Kidney (tissue), 14 donors: Measurements from ENCODE around the gene C9orf153. TPM values are rescaled to one million over a fixed set of nuclear protein-coding genes. Genes with fewer than 3 reads are reported as not detected.

Source experiments
- DNase-seq, 5 donors: peaks; one replicate each; pipeline ENCODE4 v3.0.0-alpha.2; 2013 to 2020
- FAIRE-seq: peaks from 2 replicates; lab custom pipeline; 2012; peaks lifted over from hg19 to GRCh38; lab: Jason Lieb, UNC
- H3K27ac ChIP-seq, 2 donors: one replicate each; pipeline ENCODE4 v1.7.0; 2013; ENCODE audit warnings: low read depth in 2 of 2, low read length in 2 of 2, inconsistent platforms in 1 of 2
- H3K27me3 ChIP-seq: one replicate; pipeline ENCODE4 v1.7.1; 2013; ENCODE audit warnings: low read length, inconsistent platforms; ENCODE audit not compliant: control insufficient read depth, insufficient read depth
- H3K36me3 ChIP-seq, 3 donors: one replicate each; pipeline versions ENCODE4 v1.7.0 to v1.7.1; 2013; ENCODE audit warnings: low read length in 3 of 3, control low read depth in 1 of 3, inconsistent platforms in 1 of 3; ENCODE audit not compliant: insufficient read depth in 3 of 3, control insufficient read depth in 2 of 3
- H3K4me1 ChIP-seq, 3 donors: one replicate each; pipeline versions ENCODE4 v1.7.0 to v1.7.1; 2013; ENCODE audit warnings: low read length in 3 of 3, inconsistent platforms in 1 of 3, low read depth in 1 of 3; ENCODE audit not compliant: control insufficient read depth in 2 of 3, insufficient read depth in 2 of 3
- H3K4me3 ChIP-seq, 3 donors: one replicate each; pipeline versions ENCODE4 v1.7.0 to v1.8.1; 2013; ENCODE audit warnings: low read length in 3 of 3, control low read depth in 1 of 3, inconsistent platforms in 1 of 3
- H3K9ac ChIP-seq, 3 donors: one replicate each; pipeline versions ENCODE4 v1.7.0 to v1.7.1; 2013; ENCODE audit warnings: low read length in 3 of 3, control low read depth in 1 of 3, inconsistent platforms in 1 of 3
- H3K9me3 ChIP-seq, 3 donors: one replicate each; pipeline versions ENCODE4 v1.7.0 to v1.7.1; 2013; ENCODE audit warnings: low read length in 3 of 3, control low read depth in 1 of 3, inconsistent platforms in 1 of 3; ENCODE audit not compliant: control insufficient read depth in 2 of 3, insufficient read depth in 1 of 3
- CTCF ChIP-seq: IDR thresholded peaks from 3 replicates; pipeline ENCODE4 v1.5.1; 2012; ENCODE audit warnings: mild to moderate bottlenecking, moderate library complexity, borderline replicate concordance; ENCODE audit not compliant: insufficient read depth; ENCODE audit errors: extremely low read depth
- intact Hi-C: fragments of 100-400 bp; cut with DNase I; formaldehyde crosslinking; loops from one replicate; pipeline ENCODE4 v1.11.1; 2022
- polyA plus RNA-seq: library from polyadenylated mRNA; stranded (reverse); fragments of 350-450 nt; fragmentation: Illumina TruSeq; extraction: RNeasy Lipid Tissue Mini Kit (QIAGEN cat#74804); gene quantifications from one replicate; pipeline ENCODE4 v1.2.3, GENCODE V29; 2014; ENCODE audit warnings: low read depth, low replicate concordance; ENCODE audit not compliant: insufficient read depth
- total RNA-seq: library from RNA; stranded (reverse); fragmentation: NEBNext Ultra II Directional; extraction: Animal tissue kit (Norgen Biotek cat#: 25700); gene quantifications from one replicate; pipeline ENCODE4 v1.2.1, GENCODE V29; 2021
- donor health status: control.
- donor health status: control.
- donor health status: control.
- donor health status: control.
- donor health status: control.
- donor health status: DM: yes; HTN: yes; CAD: no.
- donor health status: Normal renal cell carcinoma (clear cell type).

C9orf153 gene
- total and polyA plus RNA-seq, 2 donors from 2014 or later, result not detected

DNA sequence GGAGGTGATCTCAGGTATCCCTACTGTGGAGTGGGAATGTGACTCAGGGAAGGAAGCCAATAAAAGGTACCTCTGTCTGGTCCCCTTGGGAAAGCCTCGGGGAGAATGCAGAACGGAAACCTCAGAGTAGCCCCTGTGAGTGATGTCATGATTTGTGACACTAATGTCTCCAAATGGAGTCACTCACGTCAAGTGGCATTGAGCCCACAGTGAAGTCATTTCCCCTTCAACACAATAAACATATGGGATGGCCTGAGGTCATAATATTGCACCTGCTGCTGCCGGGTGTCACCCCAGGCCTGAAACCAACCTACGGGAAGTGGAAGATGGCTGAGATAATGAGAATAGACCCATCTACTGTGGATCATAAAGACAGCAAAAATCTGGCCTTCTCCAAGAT, 84.2 kb downstream of the C9orf153 start:
- H3K27me3 ChIP-seq, result no peaks in the 10 kb centered on the region
- FAIRE-seq, result no peak
- no peaks in the 10 kb centered on the region for H3K9me3 ChIP-seq
- H3K36me3 ChIP-seq, result no peaks in the 10 kb centered on the region
- no peak overlapping the region for H3K4me3 ChIP-seq
- DNase-seq, result no peak
- H3K27ac ChIP-seq, result no peak overlapping the region
- H3K4me1 ChIP-seq, result no peaks in the 10 kb centered on the region
- no peak for TF ChIP-seq CTCF
- intact Hi-C loops, result no loop called here
- no peak overlapping the region for H3K9ac ChIP-seq

Other genes starting within 250 kb of the C9orf153 start
- 133 TPM for gene GOLM1, start 160.1 kb downstream of the C9orf153 start, total RNA-seq
- gene GOLM1, start 160.1 kb downstream of the C9orf153 start, polyA plus RNA-seq, result 88.6 TPM
- gene ISCA1, start 22.9 kb upstream of the C9orf153 start, total RNA-seq, result 31.0 TPM
- gene ISCA1, start 22.9 kb upstream of the C9orf153 start, polyA plus RNA-seq, result 67.1 TPM
- gene TUT7, start 94.8 kb upstream of the C9orf153 start, total RNA-seq, result 26.0 TPM
- gene TUT7, start 94.8 kb upstream of the C9orf153 start, polyA plus RNA-seq, result 6.6 TPM